K562 (cell line): ENCODE measurements around the gene ERBB4. TPM values are rescaled to one million over a fixed set of nuclear protein-coding genes. Genes with fewer than 3 reads are reported as not detected.

ENCODE experiments used
- ATAC-seq: fragments of 200-7000 bp; cut with Tn5 transposase; 3 replicates; pipeline ENCODE4 v1.9.1; 2020; ENCODE audit warnings: moderate library complexity
- BruUV-seq: library from RNA; stranded (reverse); fragments of 400-500 nt; replicated peaks from 2 replicates; lab custom pipeline; 2021; lab: Mats Ljungman, UMichigan
- CTCF ChIA-PET: fragments of 300-600 bp; formaldehyde crosslinking; extraction: SDS; loops from one replicate; lab custom pipeline; 2021; ENCODE audit warnings: low intra/inter-chr PET ratio; lab: Yijun Ruan, JAX
- POLR2A ChIA-PET: fragments of 300-600, 350-650 bp; sonication (Branson Sonifier 250); formaldehyde crosslinking; extraction: SDS; loops from one replicate; lab custom pipeline; 2021; ENCODE audit warnings: antibody characterized with exemption, inconsistent platforms; lab: Yijun Ruan, JAX
- DNase-seq, 4 experiments: peaks; one replicate each; pipeline versions ENCODE4 v3.0.0 to v3.0.0-alpha.2; 2011 to 2018; ENCODE audit warnings: low spot score in 3 of 4, mixed read lengths in 3 of 4; ENCODE audit errors: extremely low read depth in 1 of 4
- FAIRE-seq: peaks from 2 replicates; lab custom pipeline; 2011; peaks lifted over from hg19 to GRCh38; lab: Jason Lieb, UNC
- H2AFZ ChIP-seq: 2 replicates; pipeline ENCODE4 v1.6.0; 2011; ENCODE audit warnings: low read depth, low read length, control low read depth, inconsistent platforms
- H3K27ac ChIP-seq: fragments of 200-600 bp; 3 replicates; pipeline ENCODE4 v1.8.0; 2011; ENCODE audit warnings: low read depth, mild to moderate bottlenecking, control low read depth, inconsistent platforms, low read length, moderate library complexity, mixed read lengths; ENCODE audit errors: extremely low read depth
- H3K27me3 ChIP-seq, 2 experiments: fragments of 300-600 bp in 1 of 2; 2 replicates in 1 of 2; 3 replicates in 1 of 2; pipeline versions ENCODE4 v1.6.0 to v1.8.0; 2011; ENCODE audit warnings: inconsistent platforms in 2 of 2, low read length in 2 of 2, mild to moderate bottlenecking in 1 of 2, mixed read lengths in 1 of 2, moderate library complexity in 1 of 2; ENCODE audit not compliant: control insufficient read depth in 2 of 2, insufficient read depth in 2 of 2
- H3K36me3 ChIP-seq: fragments of 300-600 bp; 3 replicates; pipeline ENCODE4 v1.8.0; 2011; ENCODE audit warnings: mild to moderate bottlenecking, low read length, inconsistent platforms; ENCODE audit not compliant: control insufficient read depth, insufficient read depth
- H3K4me1 ChIP-seq, 2 experiments: fragments of 200-600 bp in 1 of 2; replicated peaks in 1 of 2; 2 replicates in 1 of 2; 3 replicates in 1 of 2; pipeline versions ENCODE4 v1.5.1 to v1.8.0; 2011; ENCODE audit warnings: inconsistent platforms in 2 of 2, low read length in 2 of 2, mild to moderate bottlenecking in 1 of 2, mixed read lengths in 1 of 2, moderate library complexity in 1 of 2; ENCODE audit not compliant: control insufficient read depth in 2 of 2, insufficient read depth in 2 of 2
- H3K4me2 ChIP-seq: 2 replicates; pipeline ENCODE4 v1.6.1; 2011; ENCODE audit warnings: low read length, control low read depth, inconsistent platforms, mixed read lengths; ENCODE audit not compliant: insufficient read depth
- H3K4me3 ChIP-seq: fragments of 200-600 bp; sonication (generic), shearing (Covaris generic); 2 replicates; pipeline ENCODE4 v1.5.1; 2016; ENCODE audit warnings: control low read depth, inconsistent platforms
- H3K79me2 ChIP-seq: fragments of 200-600 bp; 3 replicates; pipeline ENCODE4 v1.8.0; 2011; ENCODE audit warnings: low read length, inconsistent platforms; ENCODE audit not compliant: control insufficient read depth, insufficient read depth
- H3K9ac ChIP-seq, 2 experiments: 2 replicates each; pipeline versions ENCODE4 v1.6.0 to v1.6.1; 2011; ENCODE audit warnings: low read depth in 2 of 2, low read length in 2 of 2, control low read depth in 1 of 2, inconsistent platforms in 1 of 2, mild to moderate bottlenecking in 1 of 2, mixed read lengths in 1 of 2; ENCODE audit not compliant: insufficient read depth in 1 of 2
- H3K9me1 ChIP-seq: one replicate; pipeline ENCODE4 v1.6.0; 2011; ENCODE audit warnings: inconsistent platforms, mild to moderate bottlenecking, low read length, moderate library complexity; ENCODE audit not compliant: control insufficient read depth, insufficient read depth
- H3K9me3 ChIP-seq: replicated peaks from 2 replicates; pipeline ENCODE4 v1.5.1; 2011; ENCODE audit warnings: low read depth, low read length, inconsistent platforms; ENCODE audit not compliant: control insufficient read depth, insufficient read depth
- H4K20me1 ChIP-seq: replicated peaks from 2 replicates; pipeline ENCODE4 v1.6.1; 2011; ENCODE audit warnings: low read length, inconsistent platforms, mixed read lengths; ENCODE audit not compliant: control insufficient read depth, insufficient read depth
- BACH1 ChIP-seq: fragments of 200-800 bp; sonication (Bioruptor generic); IDR thresholded peaks from 2 replicates; pipeline ENCODE4 v1.6.1; 2016; ENCODE audit warnings: missing genetic modification characterization, missing compliant biosample characterization
- EZH2 ChIP-seq: IDR thresholded peaks from 2 replicates; pipeline ENCODE4 v1.6.1; 2012; ENCODE audit warnings: low read depth, mild to moderate bottlenecking, inconsistent platforms, low read length, borderline replicate concordance
- HEY1 ChIP-seq: fragments of 250-450 bp; sonication (Bioruptor Pico); IDR thresholded peaks from 2 replicates; pipeline ENCODE4 v1.5.0; 2020; ENCODE audit warnings: mild to moderate bottlenecking, moderate library complexity, borderline replicate concordance
- HOXB6 ChIP-seq: fragments of 250-450 bp; sonication (Bioruptor Pico); IDR thresholded peaks from 2 replicates; pipeline ENCODE4 v1.5.1; 2022; ENCODE audit warnings: mild to moderate bottlenecking, borderline replicate concordance
- PRDM10 ChIP-seq: fragments of 450-650 bp; IDR thresholded peaks from 2 replicates; pipeline ENCODE4 v1.6.1; 2018; ENCODE audit not compliant: partially characterized antibody
- PURB ChIP-seq: sonication (generic); formaldehyde crosslinking; IDR thresholded peaks from 2 replicates; pipeline ENCODE4 v1.9.0; 2021; ENCODE audit warnings: low read depth, mild to moderate bottlenecking, missing genetic modification reagents
- SIRT6 ChIP-seq: IDR thresholded peaks from one replicate; pipeline ENCODE4 v1.6.1; 2012; ENCODE audit warnings: low read depth, mild to moderate bottlenecking, control low read depth, inconsistent platforms, low read length, moderate library complexity
- TCF7 ChIP-seq: sonication (generic); IDR thresholded peaks from 2 replicates; pipeline ENCODE4 v1.6.1; 2016; ENCODE audit warnings: antibody characterized with exemption, borderline replicate concordance
- ZNF3 ChIP-seq: fragments of 250-450 bp; sonication (Bioruptor Pico); IDR thresholded peaks from 2 replicates; pipeline ENCODE4 v1.5.0; 2021; ENCODE audit warnings: mild to moderate bottlenecking, moderate library complexity
- ZNF740 ChIP-seq, 3 experiments: fragments of 200-800 bp in 1 of 3; sonication (Bioruptor generic) in 1 of 3; sonication (generic) in 1 of 3; formaldehyde crosslinking in 1 of 3; IDR thresholded peaks; 2 replicates each; pipeline versions ENCODE4 v1.6.1 to v1.8.0; 2016 to 2022; ENCODE audit warnings: mild to moderate bottlenecking in 2 of 3, missing compliant biosample characterization in 2 of 3, missing genetic modification characterization in 2 of 3, missing genetic modification reagents in 1 of 3
- WGBS: fragments of 100-300 bp; shearing (Covaris generic); methylation state at CpG from one replicate; pipeline ENCODE4 v1.1.6; 2016; ENCODE audit warnings: low coverage, mixed read lengths; ENCODE audit not compliant: insufficient coverage; ENCODE audit errors: missing lambda C conversion rate; 5-methylcytosine and 5-hydroxymethylcytosine counted together
- in situ Hi-C: fragments of 300-500 bp; cut with MboI; formaldehyde crosslinking; loops from 4 replicates; pipeline ENCODE4 v1.15.0; 2018; ENCODE audit warnings: inconsistent platforms, mixed read lengths
- intact Hi-C: fragments of 100-400 bp; cut with micrococcal nuclease; formaldehyde crosslinking; loops from 2 replicates; pipeline ENCODE4 v1.14.2; 2022
- polyA plus RNA-seq, 8 experiments: library from polyadenylated mRNA; depleted of rRNA in 4 of 8; stranded (reverse) in 5 of 8; unstranded in 3 of 8; fragments of >200 nt; fragmentation: Nextera tagmentation in 2 of 8; fragmentation: Illumina TruSeq in 1 of 8; extraction: Ambion mirVana in 2 of 8; extraction: Trizol in 1 of 8; gene quantifications; 2 replicates each; pipeline versions ENCODE4 v1.2.1 to v1.2.3, GENCODE V29; 2011 to 2014; ENCODE audit warnings: inconsistent platforms in 1 of 8, missing spikeins in 1 of 8
- total RNA-seq, 7 experiments: library from RNA; depleted of rRNA in 6 of 7; stranded (reverse); fragments of >200 nt in 6 of 7; fragmentation: Illumina TruSeq in 2 of 7; extraction: Trizol in 2 of 7; gene quantifications; 2 replicates each; pipeline versions ENCODE4 v1.2.1 to v1.2.3, GENCODE V29; 2011 to 2021; ENCODE audit warnings: low replicate concordance in 1 of 7
- TF ChIP-seq, protein P1 (sequence below): fragments of 450-650 bp; IDR thresholded peaks from 2 replicates; pipeline ENCODE4 v1.6.1; 2018; ENCODE audit warnings: mild to moderate bottlenecking, low read depth; ENCODE audit not compliant: partially characterized antibody

The ERBB4 gene
- total and polyA plus RNA-seq, 9 of the 15 experiments (the other 6 are each of a cell fraction or from before 2014, with no cell fraction given): not detected

DNA sequence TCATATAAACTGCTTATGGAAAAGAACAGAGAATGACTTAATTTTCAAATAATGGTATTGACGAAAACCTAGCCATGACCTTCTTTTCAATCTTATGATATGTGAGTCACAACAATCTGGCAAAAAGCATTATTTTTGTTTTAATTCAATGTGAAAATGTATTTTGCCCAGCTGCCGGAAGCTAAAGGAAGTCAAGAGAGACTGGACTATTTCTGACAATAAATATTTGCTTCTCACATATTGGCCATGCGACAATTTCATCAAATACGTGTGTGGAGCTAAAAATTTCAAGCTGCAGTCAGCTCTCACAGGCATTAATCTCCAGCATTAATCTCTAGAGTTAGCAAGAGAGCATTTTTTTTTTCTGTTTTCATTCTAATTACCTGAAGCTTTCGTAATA lies 1101.2 kb downstream of the ERBB4 start:
- TF ChIP-seq HOXB6 (CRISPR knock-in tag) (no peak), ZNF740 (CRISPR knock-in tag; IDR thresholded peaks at IDR 0.05) (no peak), ZNF740 (tag; IDR thresholded peaks at IDR 0.05) (no peak), EZH2 (no peak), ZNF3 (CRISPR knock-in tag) (no peak), PURB (CRISPR knock-in tag) (no peak), SIRT6 (no peak), TCF7 (no peak), PRDM10 (no peak), BACH1 (tag) (no peak), HEY1 (CRISPR knock-in tag) (no peak)
- TF ChIP-seq, protein P1, sequence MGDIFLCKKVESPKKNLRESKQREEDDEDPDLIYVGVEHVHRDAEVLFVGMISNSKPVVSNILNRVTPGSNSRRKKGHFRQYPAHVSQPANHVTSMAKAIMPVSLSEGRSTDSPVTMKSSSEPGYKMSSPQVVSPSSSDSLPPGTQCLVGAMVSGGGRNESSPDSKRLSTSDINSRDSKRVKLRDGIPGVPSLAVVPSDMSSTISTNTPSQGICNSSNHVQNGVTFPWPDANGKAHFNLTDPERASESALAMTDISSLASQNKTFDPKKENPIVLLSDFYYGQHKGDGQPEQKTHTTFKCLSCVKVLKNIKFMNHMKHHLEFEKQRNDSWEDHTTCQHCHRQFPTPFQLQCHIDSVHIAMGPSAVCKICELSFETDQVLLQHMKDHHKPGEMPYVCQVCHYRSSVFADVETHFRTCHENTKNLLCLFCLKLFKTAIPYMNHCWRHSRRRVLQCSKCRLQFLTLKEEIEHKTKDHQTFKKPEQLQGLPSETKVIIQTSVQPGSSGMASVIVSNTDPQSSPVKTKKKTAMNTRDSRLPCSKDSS: no peak
- no peak for ATAC-seq
- no peak for DNase-seq
- H3K4me2 ChIP-seq: no peak overlapping the region
- no peak overlapping the region for H3K27ac ChIP-seq
- H3K4me1 ChIP-seq: no peaks in the 10 kb centered on the region
- no peaks in the 10 kb centered on the region for H3K79me2 ChIP-seq
- H3K9me3 ChIP-seq: no peaks in the 10 kb centered on the region
- BruUV-seq: no TSS peak
- no peak overlapping the region for H2AFZ ChIP-seq
- no peak for FAIRE-seq
- H3K4me3 ChIP-seq: no peak overlapping the region
- POLR2A ChIA-PET: no interaction called here
- WGBS: 2% methylated on average over 5 of the region's 5 CpGs
- in situ Hi-C loops: no loop called here
- H3K9ac ChIP-seq: no peak overlapping the region
- no peaks in the 10 kb centered on the region for H3K27me3 ChIP-seq
- H3K9me1 ChIP-seq: no peaks in the 10 kb centered on the region
- intact Hi-C loops: no loop called here
- CTCF ChIA-PET: no interaction called here
- H4K20me1 ChIP-seq: no peaks in the 10 kb centered on the region
- no peaks in the 10 kb centered on the region for H3K36me3 ChIP-seq
